HCT116 (cell line): ENCODE data around the gene FOXP1. TPM values are rescaled to one million over a fixed set of nuclear protein-coding genes. Genes with fewer than 3 reads are reported as not detected.

Experiments
- ATAC-seq: fragments of 200-7000 bp; cut with Tn5 transposase; 2 replicates; pipeline ENCODE4 v1.9.1; 2020; ENCODE audit warnings: mild to moderate bottlenecking, moderate library complexity
- BruUV-seq: library from RNA; stranded (reverse); fragments of 400-500 nt; replicated peaks from 2 replicates; lab custom pipeline; 2021; lab: Mats Ljungman, UMichigan
- CTCF ChIA-PET: fragments of 300-600 bp; sonication (Branson Sonifier 250); formaldehyde crosslinking; loops from one replicate; lab custom pipeline; 2021; ENCODE audit warnings: antibody characterized with exemption; lab: Charles Lee
- POLR2A ChIA-PET: fragments of 300-600, 350-600 bp; sonication (Branson Sonifier 250); formaldehyde crosslinking; loops from one replicate; lab custom pipeline; 2021; ENCODE audit warnings: antibody characterized with exemption; lab: Charles Lee
- RAD21 ChIA-PET, 2 experiments: fragments of 300-600 bp; sonication (Branson Sonifier 250); formaldehyde crosslinking; loops; one replicate each; lab custom pipeline; 2023; ENCODE audit warnings: low total read pairs in 2 of 2; ENCODE audit not compliant: uncharacterized antibody in 2 of 2, unreplicated experiment in 2 of 2, low non-redundant PET in 1 of 2; lab: Charles Lee
- DNase-seq: peaks from one replicate; pipeline ENCODE4 v3.0.0-alpha.2; 2010; ENCODE audit warnings: low read depth, low spot score
- H2AFZ ChIP-seq: fragments of 200-600 bp; shearing (Covaris generic), sonication (generic); 2 replicates; pipeline ENCODE4 v1.6.1; 2017; ENCODE audit warnings: low read depth, mixed run types, mixed read lengths, antibody characterized with exemption, low read length; ENCODE audit not compliant: poor library complexity, severe bottlenecking
- H3K27ac ChIP-seq: 2 replicates; pipeline ENCODE4 v1.5.1; 2012; ENCODE audit warnings: low read depth, low read length
- H3K27me3 ChIP-seq: fragments of 200-600 bp; sonication (generic); 2 replicates; pipeline ENCODE4 v1.6.1; 2016; ENCODE audit warnings: mixed run types, low read length, mixed read lengths; ENCODE audit not compliant: insufficient read depth
- H3K36me3 ChIP-seq, 2 experiments: fragments of 200-500 bp in 1 of 2; fragments of 200-600 bp in 1 of 2; sonication (Bioruptor generic) in 1 of 2; sonication (generic) in 1 of 2; 2 replicates each; pipeline versions ENCODE4 v1.5.1 to v1.6.1; 2014 to 2016; ENCODE audit warnings: low read length in 2 of 2, inconsistent platforms in 1 of 2, mixed read lengths in 1 of 2, mixed run types in 1 of 2; ENCODE audit not compliant: insufficient read depth in 2 of 2, control insufficient read depth in 1 of 2
- H3K4me1 ChIP-seq, 2 experiments: fragments of 200-600 bp in 1 of 2; sonication (generic) in 1 of 2; 2 replicates each; pipeline versions ENCODE4 v1.5.1 to v1.6.1; 2012 to 2017; ENCODE audit warnings: low read length in 2 of 2, inconsistent platforms in 1 of 2, mild to moderate bottlenecking in 1 of 2, mixed read lengths in 1 of 2, mixed run types in 1 of 2, moderate library complexity in 1 of 2; ENCODE audit not compliant: insufficient read depth in 2 of 2, control insufficient read depth in 1 of 2
- H3K4me2 ChIP-seq: fragments of 200-600 bp; sonication (generic); 2 replicates; pipeline ENCODE4 v1.6.1; 2017; ENCODE audit warnings: mixed run types, low read length, mixed read lengths
- H3K4me3 ChIP-seq, 2 experiments: fragments of 200-600 bp in 1 of 2; sonication (generic) in 1 of 2; replicated peaks in 1 of 2; 2 replicates each; pipeline ENCODE4 v1.5.1; 2011 to 2016; ENCODE audit warnings: low read length in 2 of 2, control low read depth in 1 of 2, low read depth in 1 of 2, mild to moderate bottlenecking in 1 of 2, mixed read lengths in 1 of 2, mixed run types in 1 of 2
- H3K79me2 ChIP-seq: fragments of 200-600 bp; sonication (generic); 2 replicates; pipeline ENCODE4 v1.6.1; 2017; ENCODE audit warnings: mild to moderate bottlenecking, mixed run types, low read length, moderate library complexity, mixed read lengths; ENCODE audit not compliant: insufficient read depth
- H3K9ac ChIP-seq: fragments of 200-600 bp; sonication (generic); 2 replicates; pipeline ENCODE4 v1.6.1; 2016; ENCODE audit warnings: low read length, mixed read lengths
- H3K9me2 ChIP-seq: fragments of 200-600 bp; sonication (generic), shearing (Covaris generic); 2 replicates; pipeline ENCODE4 v1.6.1; 2017; ENCODE audit warnings: mixed run types, mild to moderate bottlenecking, moderate library complexity; ENCODE audit not compliant: insufficient read depth
- H3K9me3 ChIP-seq, 2 experiments: fragments of 200-500 bp in 1 of 2; fragments of 200-600 bp in 1 of 2; sonication (Bioruptor generic) in 1 of 2; sonication (generic) in 1 of 2; 2 replicates each; pipeline ENCODE4 v1.6.1; 2014 to 2017; ENCODE audit warnings: low read length in 2 of 2, mixed read lengths in 2 of 2, inconsistent platforms in 1 of 2, low read depth in 1 of 2, mild to moderate bottlenecking in 1 of 2, mixed run types in 1 of 2, moderate library complexity in 1 of 2; ENCODE audit not compliant: control insufficient read depth in 1 of 2, insufficient read depth in 1 of 2
- H4K20me1 ChIP-seq: fragments of 200-600 bp; sonication (generic), shearing (Covaris generic); 2 replicates; pipeline ENCODE4 v1.6.1; 2017; ENCODE audit warnings: mixed run types, mild to moderate bottlenecking, moderate library complexity; ENCODE audit not compliant: insufficient read depth
- CBX3 ChIP-seq: IDR thresholded peaks from 2 replicates; pipeline ENCODE4 v1.6.1; 2012; ENCODE audit warnings: low read depth
- CTCF ChIP-seq, 3 experiments: fragments of 200-600 bp in 1 of 3; sonication (generic) in 1 of 3; IDR thresholded peaks in 2 of 3; conservative IDR thresholded peaks in 1 of 3; 2 replicates each; pipeline ENCODE4 v1.5.1; 2012 to 2017; ENCODE audit warnings: low read depth in 2 of 3, low read length in 2 of 3, antibody characterized with exemption in 1 of 3, borderline replicate concordance in 1 of 3, control low read depth in 1 of 3, mild to moderate bottlenecking in 1 of 3, mixed read lengths in 1 of 3, mixed run types in 1 of 3, moderate library complexity in 1 of 3; ENCODE audit not compliant: insufficient read depth in 1 of 3
- EZH2 ChIP-seq: fragments of 200-600 bp; sonication (generic); IDR thresholded peaks from 2 replicates; pipeline ENCODE4 v1.6.1; 2017; ENCODE audit warnings: antibody characterized with exemption, mixed run types
- RAD21 ChIP-seq: IDR thresholded peaks from 2 replicates; pipeline ENCODE4 v1.6.1; 2012; ENCODE audit warnings: low read depth, mild to moderate bottlenecking
- REST ChIP-seq: IDR thresholded peaks from 2 replicates; pipeline ENCODE4 v1.6.1; 2012; ENCODE audit warnings: low read depth
- ZBTB33 ChIP-seq: IDR thresholded peaks from 2 replicates; pipeline ENCODE4 v1.6.1; 2011; ENCODE audit warnings: mild to moderate bottlenecking, low read length, moderate library complexity; ENCODE audit not compliant: insufficient replicate concordance; ENCODE audit errors: extremely low read depth
- ZNF274 ChIP-seq: fragments of 200-500 bp; sonication (Bioruptor generic); IDR thresholded peaks from 2 replicates; pipeline ENCODE4 v1.6.1; 2014; ENCODE audit warnings: mild to moderate bottlenecking, low read depth, low read length, inconsistent platforms
- intact Hi-C: fragments of 100-400 bp; cut with micrococcal nuclease; formaldehyde crosslinking; loops from 2 replicates; pipeline ENCODE4 v1.10.0; 2022
- total RNA-seq: library from RNA; stranded (reverse); gene quantifications from one replicate; pipeline ENCODE4 v1.2.1, GENCODE V29; 2021; ENCODE audit not compliant: unreplicated experiment

FOXP1 gene
- total RNA-seq, 1 experiment from 2014 or later: 11.4 TPM

GRCh38 chr3:70982700-70983140 lies 600.8 kb downstream of the FOXP1 start (continued):
- TF ChIP-seq CTCF (IDR thresholded peaks at IDR 0.05 in 2 of 3, conservative IDR thresholded peaks at IDR 0.05 in 1 of 3; ENCODE audit: borderline replicate concordance in 1 of 3, insufficient read depth in 1 of 3, low read depth in 2 of 3, low read length in 2 of 3): no peak
- TF ChIP-seq, all 23 proteins: peak for 6

DNA sequence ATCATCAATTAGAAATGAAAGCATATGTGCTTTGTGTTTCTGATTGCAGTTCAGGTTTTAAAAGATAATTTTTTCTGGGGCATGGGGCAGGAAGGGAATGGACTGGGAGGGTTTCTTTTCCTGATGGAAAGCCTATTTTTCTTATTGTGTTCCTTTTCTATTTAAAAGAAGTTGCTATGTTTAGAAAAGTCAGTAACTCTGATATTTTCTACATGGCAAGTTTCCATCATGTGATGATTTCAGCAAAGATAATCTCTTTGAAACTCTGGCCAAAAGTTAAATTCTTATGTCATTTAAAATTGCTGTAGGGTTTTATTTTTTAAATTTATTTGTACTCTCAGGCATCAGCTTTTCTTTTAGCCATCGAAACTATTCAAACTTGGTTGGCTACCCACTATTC lies 601.2 kb downstream of the FOXP1 start:
- CTCF ChIA-PET: no interaction called here
- Histone ChIP-seq H3K9ac (no peak overlapping the region), H3K4me1 (peaks cover 20 to 33% of the 10 kb centered on the region in 2 experiments), H3K9me3 (no peaks in the 10 kb centered on the region), H4K20me1 (no peaks in the 10 kb centered on the region), H3K9me2 (no peaks in the 10 kb centered on the region), H3K36me3 (no peaks in the 10 kb centered on the region), H3K4me2 (peak overlapping the region; percentile 68; the same call in 1 of the 2 replicates), H3K79me2 (no peaks in the 10 kb centered on the region), H3K27ac (peak overlapping the region; percentile 68; the same call in 1 of the 2 replicates), H3K4me3 (no peak overlapping the region), H3K27me3 (no peaks in the 10 kb centered on the region), H2AFZ (no peak overlapping the region)
- intact Hi-C loops: no loop called here
- TF ChIP-seq EZH2 (no peak), ZBTB33 (no peak), RAD21 (no peak), REST (no peak), ZNF274 (no peak), CBX3 (no peak)
- RAD21 ChIA-PET: no interaction called here
- ATAC-seq (no peak), DNase-seq (no peak)
- POLR2A ChIA-PET: no interaction called here
- no TSS peak for BruUV-seq
